ENCODE results near the gene RAB30. TPM values are rescaled to one million over a fixed set of nuclear protein-coding genes. Genes with fewer than 3 reads are reported as not detected.

RAB30 gene
- total RNA-seq, 1 donor from 2014 or later = 13.5 TPM

DNA sequence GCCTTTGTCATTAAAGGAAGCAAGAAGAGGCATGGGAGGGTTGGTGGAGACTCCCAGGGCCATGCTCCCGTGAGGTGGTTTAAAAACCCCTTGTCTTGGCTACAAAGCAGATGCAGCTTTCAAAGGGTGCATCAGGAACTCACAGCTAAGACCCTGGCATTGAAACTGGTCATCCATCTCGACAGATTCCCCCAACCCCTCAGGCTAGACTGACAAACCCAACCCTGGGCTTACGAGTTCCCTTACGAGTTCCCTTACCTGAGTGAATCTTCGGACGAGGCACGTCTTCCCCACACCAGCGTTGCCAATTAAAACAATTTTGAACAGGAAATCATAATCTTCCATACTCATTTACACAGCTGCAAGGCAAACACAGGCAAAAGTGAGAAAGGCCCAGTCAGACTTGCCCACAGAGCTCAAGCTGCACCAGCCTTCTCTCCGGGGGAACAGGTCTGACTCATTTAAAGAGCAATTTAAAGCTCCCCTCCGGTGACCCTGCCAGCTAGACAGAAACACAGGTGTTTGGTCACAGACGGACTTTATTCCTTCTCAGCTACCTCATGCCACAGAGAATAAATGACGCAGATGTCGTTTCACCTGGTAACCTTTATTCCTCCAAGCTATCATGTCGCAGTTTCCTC, 74.6 kb downstream of the RAB30 start:
- Mint-ChIP-seq H3K4me1 (ENCODE audit: low read depth) (peaks cover 16% of the 10 kb centered on the region), H3K9me3 (ENCODE audit: low read depth) (no peaks in the 10 kb centered on the region), H3K36me3 (ENCODE audit: insufficient read depth) (no peaks in the 10 kb centered on the region), H3K27me3 (no peaks in the 10 kb centered on the region), H3K27ac (peak overlapping the region; percentile 43), H3K4me3 (ENCODE audit: low read depth) (no peak overlapping the region)
- TF ChIP-seq, protein P1, sequence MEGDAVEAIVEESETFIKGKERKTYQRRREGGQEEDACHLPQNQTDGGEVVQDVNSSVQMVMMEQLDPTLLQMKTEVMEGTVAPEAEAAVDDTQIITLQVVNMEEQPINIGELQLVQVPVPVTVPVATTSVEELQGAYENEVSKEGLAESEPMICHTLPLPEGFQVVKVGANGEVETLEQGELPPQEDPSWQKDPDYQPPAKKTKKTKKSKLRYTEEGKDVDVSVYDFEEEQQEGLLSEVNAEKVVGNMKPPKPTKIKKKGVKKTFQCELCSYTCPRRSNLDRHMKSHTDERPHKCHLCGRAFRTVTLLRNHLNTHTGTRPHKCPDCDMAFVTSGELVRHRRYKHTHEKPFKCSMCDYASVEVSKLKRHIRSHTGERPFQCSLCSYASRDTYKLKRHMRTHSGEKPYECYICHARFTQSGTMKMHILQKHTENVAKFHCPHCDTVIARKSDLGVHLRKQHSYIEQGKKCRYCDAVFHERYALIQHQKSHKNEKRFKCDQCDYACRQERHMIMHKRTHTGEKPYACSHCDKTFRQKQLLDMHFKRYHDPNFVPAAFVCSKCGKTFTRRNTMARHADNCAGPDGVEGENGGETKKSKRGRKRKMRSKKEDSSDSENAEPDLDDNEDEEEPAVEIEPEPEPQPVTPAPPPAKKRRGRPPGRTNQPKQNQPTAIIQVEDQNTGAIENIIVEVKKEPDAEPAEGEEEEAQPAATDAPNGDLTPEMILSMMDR (IDR thresholded peaks at IDR 0.05; ENCODE audit: unreplicated experiment) = no peak
- no peak for DNase-seq (ENCODE audit: low spot score, unreplicated experiment)

GRCh38 chr11:82995754-82996398, 75.8 kb downstream of the RAB30 start:
- H3K4me3 Mint-ChIP-seq (ENCODE audit: low read depth) = no peak overlapping the region
- H3K4me1 Mint-ChIP-seq (ENCODE audit: low read depth) = peaks cover 16% of the 10 kb centered on the region
- no peak for DNase-seq (ENCODE audit: low spot score, unreplicated experiment)
- no peaks in the 10 kb centered on the region for H3K36me3 Mint-ChIP-seq (ENCODE audit: insufficient read depth)
- no peaks in the 10 kb centered on the region for H3K27me3 Mint-ChIP-seq
- no peaks in the 10 kb centered on the region for H3K9me3 Mint-ChIP-seq (ENCODE audit: low read depth)
- no peak overlapping the region for H3K27ac Mint-ChIP-seq
- TF ChIP-seq, protein P1 (IDR thresholded peaks at IDR 0.05; ENCODE audit: unreplicated experiment) = no peak

- TF ChIP-seq, protein P1 (IDR thresholded peaks at IDR 0.05; ENCODE audit: unreplicated experiment) = no peak
- H3K9me3 Mint-ChIP-seq (ENCODE audit: low read depth) = no peaks in the 10 kb centered on the region
- no peaks in the 10 kb centered on the region for H3K27me3 Mint-ChIP-seq
Measured at GRCh38 chr11:82995235-82995634, 76.5 kb downstream of the RAB30 start.

DNA sequence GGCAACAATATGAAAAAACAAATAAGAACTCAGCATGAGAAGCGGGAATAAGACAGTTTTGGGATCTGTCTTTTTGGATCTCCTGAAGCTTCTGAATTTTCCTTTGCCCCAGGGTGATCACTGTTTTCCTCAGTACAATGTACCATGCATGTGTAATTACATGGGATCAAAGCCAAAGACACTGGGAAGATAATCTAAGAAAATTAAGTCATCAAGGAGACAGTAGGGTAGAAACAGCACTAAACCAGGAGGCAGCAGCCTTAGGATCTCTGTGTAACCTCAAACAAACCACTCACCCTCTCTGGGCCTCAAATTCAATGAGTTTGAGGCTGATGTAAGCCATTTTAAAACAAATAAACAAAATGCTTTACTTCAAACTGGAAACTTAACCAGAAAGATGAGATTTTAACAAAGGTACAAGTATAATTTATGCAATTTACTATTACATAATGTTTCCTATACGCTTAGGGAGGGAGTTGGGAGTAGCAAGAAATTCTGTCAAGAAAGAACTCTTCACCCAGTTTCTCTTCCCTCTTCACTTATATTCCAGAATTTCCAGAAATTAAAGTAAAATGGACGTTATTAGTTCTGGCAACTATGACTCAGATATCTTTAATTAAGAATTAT, 77.0 kb downstream of the RAB30 start:
- Mint-ChIP-seq H3K4me1 (ENCODE audit: low read depth) (peaks cover 21% of the 10 kb centered on the region), H3K27ac (no peak overlapping the region), H3K27me3 (no peaks in the 10 kb centered on the region), H3K4me3 (ENCODE audit: low read depth) (no peak overlapping the region), H3K36me3 (ENCODE audit: insufficient read depth) (no peaks in the 10 kb centered on the region), H3K9me3 (ENCODE audit: low read depth) (no peaks in the 10 kb centered on the region)
- no peak for DNase-seq (ENCODE audit: low spot score, unreplicated experiment)
- TF ChIP-seq, protein P1 (IDR thresholded peaks at IDR 0.05; ENCODE audit: unreplicated experiment) = no peak

More at GRCh38 chr11:82995235-82995634, 76.5 kb downstream of the RAB30 start:
- Mint-ChIP-seq H3K27ac (no peak overlapping the region), H3K4me1 (ENCODE audit: low read depth) (peaks cover 17% of the 10 kb centered on the region), H3K36me3 (ENCODE audit: insufficient read depth) (no peaks in the 10 kb centered on the region), H3K4me3 (ENCODE audit: low read depth) (no peak overlapping the region)
- DNase-seq (ENCODE audit: low spot score, unreplicated experiment) = no peak

- H3K4me1 Mint-ChIP-seq (ENCODE audit: low read depth) = peaks cover 18% of the 10 kb centered on the region
- no peak overlapping the region for H3K27ac Mint-ChIP-seq
- no peak for DNase-seq (ENCODE audit: low spot score, unreplicated experiment)
- TF ChIP-seq, protein P1 (IDR thresholded peaks at IDR 0.05; ENCODE audit: unreplicated experiment) = no peak
- no peaks in the 10 kb centered on the region for H3K36me3 Mint-ChIP-seq (ENCODE audit: insufficient read depth)
- H3K9me3 Mint-ChIP-seq (ENCODE audit: low read depth) = no peaks in the 10 kb centered on the region
- no peaks in the 10 kb centered on the region for H3K27me3 Mint-ChIP-seq
- H3K4me3 Mint-ChIP-seq (ENCODE audit: low read depth) = no peak overlapping the region
Measured at GRCh38 chr11:82992223-82992622, 79.5 kb downstream of the RAB30 start.

Data from progenitor cell of endocrine pancreas (in vitro differentiated cells).